ENCODE results near the gene ZEB2.

The ZEB2 gene

GRCh38 chr2:144474017-144474416 is 45.9 kb downstream of the ZEB2 start:
- H3K4me1 ChIP-seq (ENCODE audit: control insufficient read depth in 1 of 2, insufficient read depth in 2 of 2, low read length in 2 of 2) = peaks cover 10 to 13% of the 10 kb centered on the region in 2 experiments
- no peak overlapping the region for H3K27ac ChIP-seq (ENCODE audit: low read depth, low read length)
- no peaks in the 10 kb centered on the region for H3K79me1 ChIP-seq (ENCODE audit: low read length)
- no CpG with 5 or more reads among the region's 5 CpGs for WGBS (ENCODE audit: extremely low coverage, insufficient coverage, insufficient read length)
- no peak overlapping the region for H3K14ac ChIP-seq (ENCODE audit: low read length)
- no peaks in the 10 kb centered on the region for H3K36me3 ChIP-seq (ENCODE audit: control insufficient read depth in 1 of 2, insufficient read depth in 2 of 2, low read length in 2 of 2)
- H3K9me3 ChIP-seq (ENCODE audit: insufficient read depth, low read depth, low read length) = no peaks in the 10 kb centered on the region
- no peak overlapping the region for H3K4ac ChIP-seq (ENCODE audit: low read depth, low read length)
- no peaks in the 10 kb centered on the region for H3K79me2 ChIP-seq (ENCODE audit: control insufficient read depth, insufficient read depth, low read length, poor library complexity)
- no peaks in the 10 kb centered on the region for H3K27me3 ChIP-seq (ENCODE audit: insufficient read depth, low read length)
- no peak overlapping the region for H2BK120ac ChIP-seq (ENCODE audit: insufficient read depth, low read length, poor library complexity)
- H3K18ac ChIP-seq (ENCODE audit: low read length) = no peak overlapping the region
- no peak overlapping the region for H4K12ac ChIP-seq (ENCODE audit: low read depth, low read length)
- no peak overlapping the region for H2BK12ac ChIP-seq (ENCODE audit: low read length)
- no peak overlapping the region for H3K9ac ChIP-seq (ENCODE audit: low read length)
- no peak overlapping the region for H4K91ac ChIP-seq (ENCODE audit: low read depth, low read length)
- no peak overlapping the region for H2AK5ac ChIP-seq (ENCODE audit: low read length)
- no peak overlapping the region for H3K4me2 ChIP-seq (ENCODE audit: low read length)
- H3K23ac ChIP-seq (ENCODE audit: low read length) = no peak overlapping the region
- H4K8ac ChIP-seq (ENCODE audit: low read depth, low read length) = no peak overlapping the region
- H3K4me3 ChIP-seq (ENCODE audit: low read depth, low read length) = no peak overlapping the region
- no peak overlapping the region for H2AFZ ChIP-seq (ENCODE audit: insufficient read depth, low read length, poor library complexity)
- H2BK5ac ChIP-seq (ENCODE audit: low read depth, low read length, poor library complexity) = no peak overlapping the region
- peak in 1 of 2 donors; percentile 28 for DNase-seq

- Histone ChIP-seq H3K18ac (ENCODE audit: low read length) (no peak overlapping the region), H2BK120ac (ENCODE audit: insufficient read depth, low read length, poor library complexity) (no peak overlapping the region), H3K9ac (ENCODE audit: low read length) (no peak overlapping the region), H3K23ac (ENCODE audit: low read length) (no peak overlapping the region), H3K79me2 (ENCODE audit: control insufficient read depth, insufficient read depth, low read length, poor library complexity) (no peaks in the 10 kb centered on the region), H4K8ac (ENCODE audit: low read depth, low read length) (no peak overlapping the region), H2AK5ac (ENCODE audit: low read length) (no peak overlapping the region), H2BK5ac (ENCODE audit: low read depth, low read length, poor library complexity) (no peak overlapping the region), H3K14ac (ENCODE audit: low read length) (no peak overlapping the region), H4K12ac (ENCODE audit: low read depth, low read length) (no peak overlapping the region), H3K4me3 (ENCODE audit: low read depth, low read length) (no peak overlapping the region), H4K91ac (ENCODE audit: low read depth, low read length) (no peak overlapping the region), H3K4me2 (ENCODE audit: low read length) (no peak overlapping the region), H3K9me3 (ENCODE audit: insufficient read depth, low read depth, low read length) (no peaks in the 10 kb centered on the region), H3K36me3 (ENCODE audit: control insufficient read depth in 1 of 2, insufficient read depth in 2 of 2, low read length in 2 of 2) (no peaks in the 10 kb centered on the region), H2AFZ (ENCODE audit: insufficient read depth, low read length, poor library complexity) (no peak overlapping the region), H3K4me1 (ENCODE audit: control insufficient read depth in 1 of 2, insufficient read depth in 2 of 2, low read length in 2 of 2) (peaks cover 10 to 13% of the 10 kb centered on the region in 2 experiments), H3K79me1 (ENCODE audit: low read length) (no peaks in the 10 kb centered on the region), H2BK12ac (ENCODE audit: low read length) (peak overlapping the region; percentile 39), H3K27me3 (ENCODE audit: insufficient read depth, low read length) (no peaks in the 10 kb centered on the region), H3K27ac (ENCODE audit: low read depth, low read length) (no peak overlapping the region), H3K4ac (ENCODE audit: low read depth, low read length) (no peak overlapping the region)
- DNase-seq = no peak
- no CpG with 5 or more reads among the region's 2 CpGs for WGBS (ENCODE audit: extremely low coverage, insufficient coverage, insufficient read length)
Measured at GRCh38 chr2:144472911-144473310, 47.0 kb downstream of the ZEB2 start.

GRCh38 chr2:144472046-144472412 is 47.9 kb downstream of the ZEB2 start:
- Histone ChIP-seq H2BK5ac (ENCODE audit: low read depth, low read length, poor library complexity) (no peak overlapping the region), H3K18ac (ENCODE audit: low read length) (no peak overlapping the region), H3K36me3 (ENCODE audit: control insufficient read depth in 1 of 2, insufficient read depth in 2 of 2, low read length in 2 of 2) (no peaks in the 10 kb centered on the region), H3K79me2 (ENCODE audit: control insufficient read depth, insufficient read depth, low read length, poor library complexity) (no peaks in the 10 kb centered on the region), H2BK12ac (ENCODE audit: low read length) (no peak overlapping the region), H3K14ac (ENCODE audit: low read length) (no peak overlapping the region), H3K4ac (ENCODE audit: low read depth, low read length) (no peak overlapping the region), H3K9ac (ENCODE audit: low read length) (no peak overlapping the region), H3K4me2 (ENCODE audit: low read length) (no peak overlapping the region), H3K27me3 (ENCODE audit: insufficient read depth, low read length) (no peaks in the 10 kb centered on the region), H2AK5ac (ENCODE audit: low read length) (no peak overlapping the region), H3K4me3 (ENCODE audit: low read depth, low read length) (no peak overlapping the region), H3K9me3 (ENCODE audit: insufficient read depth, low read depth, low read length) (no peaks in the 10 kb centered on the region), H3K79me1 (ENCODE audit: low read length) (no peaks in the 10 kb centered on the region), H2BK120ac (ENCODE audit: insufficient read depth, low read length, poor library complexity) (no peak overlapping the region), H3K4me1 (ENCODE audit: control insufficient read depth in 1 of 2, insufficient read depth in 2 of 2, low read length in 2 of 2) (peaks cover 8 to 13% of the 10 kb centered on the region in 2 experiments), H4K8ac (ENCODE audit: low read depth, low read length) (no peak overlapping the region), H4K91ac (ENCODE audit: low read depth, low read length) (no peak overlapping the region), H3K23ac (ENCODE audit: low read length) (no peak overlapping the region), H3K27ac (ENCODE audit: low read depth, low read length) (no peak overlapping the region), H2AFZ (ENCODE audit: insufficient read depth, low read length, poor library complexity) (no peak overlapping the region), H4K12ac (ENCODE audit: low read depth, low read length) (no peak overlapping the region)
- WGBS (ENCODE audit: extremely low coverage, insufficient coverage, insufficient read length) = no CpG with 5 or more reads among the region's 2 CpGs
- DNase-seq = no peak

GRCh38 chr2:144471305-144472045 is 48.4 kb downstream of the ZEB2 start:
- Histone ChIP-seq H3K18ac (ENCODE audit: low read length) (no peak overlapping the region), H2BK5ac (ENCODE audit: low read depth, low read length, poor library complexity) (no peak overlapping the region), H3K9me3 (ENCODE audit: insufficient read depth, low read depth, low read length) (no peaks in the 10 kb centered on the region), H3K79me1 (ENCODE audit: low read length) (no peaks in the 10 kb centered on the region), H2BK120ac (ENCODE audit: insufficient read depth, low read length, poor library complexity) (no peak overlapping the region), H3K4ac (ENCODE audit: low read depth, low read length) (no peak overlapping the region), H2AFZ (ENCODE audit: insufficient read depth, low read length, poor library complexity) (no peak overlapping the region), H3K27ac (ENCODE audit: low read depth, low read length) (no peak overlapping the region), H3K27me3 (ENCODE audit: insufficient read depth, low read length) (no peaks in the 10 kb centered on the region), H4K91ac (ENCODE audit: low read depth, low read length) (no peak overlapping the region), H3K9ac (ENCODE audit: low read length) (no peak overlapping the region), H3K36me3 (ENCODE audit: control insufficient read depth in 1 of 2, insufficient read depth in 2 of 2, low read length in 2 of 2) (no peaks in the 10 kb centered on the region), H3K79me2 (ENCODE audit: control insufficient read depth, insufficient read depth, low read length, poor library complexity) (no peaks in the 10 kb centered on the region), H2AK5ac (ENCODE audit: low read length) (no peak overlapping the region), H3K4me1 (ENCODE audit: control insufficient read depth in 1 of 2, insufficient read depth in 2 of 2, low read length in 2 of 2) (peaks cover 8 to 13% of the 10 kb centered on the region in 2 experiments), H3K4me2 (ENCODE audit: low read length) (no peak overlapping the region), H4K8ac (ENCODE audit: low read depth, low read length) (no peak overlapping the region), H4K12ac (ENCODE audit: low read depth, low read length) (no peak overlapping the region), H3K14ac (ENCODE audit: low read length) (no peak overlapping the region), H3K23ac (ENCODE audit: low read length) (no peak overlapping the region), H3K4me3 (ENCODE audit: low read depth, low read length) (no peak overlapping the region), H2BK12ac (ENCODE audit: low read length) (no peak overlapping the region)
- no CpG with 5 or more reads among the region's 2 CpGs for WGBS (ENCODE audit: extremely low coverage, insufficient coverage, insufficient read length)
- no peak for DNase-seq
